Neural progenitor cell (in vitro differentiated cells): ENCODE data around the gene UBR4.

Experiments
- CTCF ChIP-seq: fragments of 200-600 bp; sonication (generic); IDR thresholded peaks from 2 replicates; pipeline ENCODE4 v1.5.1; 2017; ENCODE audit warnings: antibody characterized with exemption, mild to moderate bottlenecking
- EZH2phosphoT487 ChIP-seq: fragments of 200-600 bp; sonication (generic); IDR thresholded peaks from 2 replicates; pipeline ENCODE4 v1.6.1; 2017; ENCODE audit warnings: antibody characterized with exemption

GRCh38 chr1:19199329-19199968 is 10.6 kb downstream of the UBR4 start:
- no peak for TF ChIP-seq CTCF
- TF ChIP-seq EZH2phosphoT487 = no peak
